SK-N-SH (cell line): ENCODE data around the gene BDKRB2. TPM values are rescaled to one million over a fixed set of nuclear protein-coding genes. Genes with fewer than 3 reads are reported as not detected.

Experiments used
- CTCF ChIA-PET: fragments of 300-600, 350-600 bp; formaldehyde crosslinking; extraction: SDS; loops from one replicate; lab custom pipeline; 2021; lab: Yijun Ruan, JAX
- POLR2A ChIA-PET: fragments of 350-600 bp; sonication (Branson Sonifier 250); formaldehyde crosslinking; extraction: SDS; loops from one replicate; lab custom pipeline; 2020; ENCODE audit warnings: antibody characterized with exemption, inconsistent platforms; lab: Yijun Ruan, JAX
- DNase-seq: peaks from one replicate; pipeline ENCODE4 v3.0.0; 2012
- H2AFZ ChIP-seq: fragments of 200-600 bp; sonication (generic); 2 replicates; pipeline ENCODE4 v1.8.1; 2016; ENCODE audit warnings: antibody characterized with exemption, mild to moderate bottlenecking, low read depth
- H3F3A ChIP-seq: fragments of 200-600 bp; sonication (generic); replicated peaks from 2 replicates; pipeline ENCODE3; 2016; ENCODE audit warnings: antibody characterized with exemption, mild to moderate bottlenecking; ENCODE audit not compliant: insufficient read depth
- H3K27ac ChIP-seq, 2 experiments: fragments of 200-500 bp in 1 of 2; fragments of 200-600 bp in 1 of 2; sonication (Bioruptor generic) in 1 of 2; sonication (generic), shearing (Covaris generic) in 1 of 2; 2 replicates each; pipeline versions ENCODE4 v1.5.1 to v1.6.1; 2014 to 2016; ENCODE audit warnings: low read depth in 2 of 2, inconsistent platforms in 1 of 2, low read length in 1 of 2, mild to moderate bottlenecking in 1 of 2, mixed read lengths in 1 of 2
- H3K27me3 ChIP-seq: fragments of 200-600 bp; sonication (generic), shearing (Covaris generic); 2 replicates; pipeline ENCODE4 v1.6.1; 2016; ENCODE audit warnings: mixed run types; ENCODE audit not compliant: insufficient read depth
- H3K36me3 ChIP-seq, 2 experiments: fragments of 200-500 bp in 1 of 2; fragments of 200-600 bp in 1 of 2; sonication (Bioruptor generic) in 1 of 2; sonication (generic) in 1 of 2; replicated peaks in 1 of 2; 2 replicates each; pipeline versions ENCODE3 to v1.5.1; 2014 to 2016; ENCODE audit warnings: low read length in 1 of 2, mild to moderate bottlenecking in 1 of 2; ENCODE audit not compliant: insufficient read depth in 2 of 2, control insufficient read depth in 1 of 2
- H3K4me1 ChIP-seq, 2 experiments: fragments of 200-500 bp in 1 of 2; fragments of 200-600 bp in 1 of 2; sonication (Bioruptor generic) in 1 of 2; sonication (generic), shearing (Covaris generic) in 1 of 2; 2 replicates each; pipeline versions ENCODE4 v1.5.1 to v1.6.1; 2014 to 2016; ENCODE audit warnings: low read depth in 1 of 2, low read length in 1 of 2, mixed run types in 1 of 2; ENCODE audit not compliant: insufficient read depth in 2 of 2, control insufficient read depth in 1 of 2
- H3K4me2 ChIP-seq: fragments of 200-600 bp; sonication (generic), shearing (Covaris generic); 2 replicates; pipeline ENCODE4 v1.6.1; 2017; ENCODE audit warnings: mixed run types
- H3K4me3 ChIP-seq, 2 experiments: fragments of 200-500 bp in 1 of 2; fragments of 200-600 bp in 1 of 2; sonication (Bioruptor generic) in 1 of 2; sonication (generic), shearing (Covaris generic) in 1 of 2; 2 replicates each; pipeline versions ENCODE4 v1.5.1 to v1.8.1; 2014 to 2016; ENCODE audit warnings: low read depth in 2 of 2, inconsistent platforms in 1 of 2, low read length in 1 of 2, mild to moderate bottlenecking in 1 of 2, mixed read lengths in 1 of 2, moderate library complexity in 1 of 2
- H3K79me2 ChIP-seq: fragments of 200-600 bp; sonication (generic); 2 replicates; pipeline ENCODE4 v1.8.1; 2017; ENCODE audit warnings: mild to moderate bottlenecking; ENCODE audit not compliant: insufficient read depth
- H3K9ac ChIP-seq: fragments of 200-600 bp; sonication (generic); 2 replicates; pipeline ENCODE4 v1.6.1; 2017; ENCODE audit warnings: mixed run types
- H3K9me2 ChIP-seq: fragments of 200-600 bp; sonication (generic); 2 replicates; pipeline ENCODE4 v1.6.1; 2017; ENCODE audit warnings: mixed run types
- H3K9me3 ChIP-seq: fragments of 200-600 bp; sonication (generic); 2 replicates; pipeline ENCODE4 v1.6.1; 2017; ENCODE audit warnings: mixed run types, mild to moderate bottlenecking, moderate library complexity
- H4K20me1 ChIP-seq: fragments of 200-600 bp; sonication (generic); 2 replicates; pipeline ENCODE4 v1.6.1; 2017; ENCODE audit warnings: mild to moderate bottlenecking, mixed run types; ENCODE audit not compliant: insufficient read depth
- CHD2 ChIP-seq: fragments of 150-350 bp; IDR thresholded peaks from 2 replicates; pipeline ENCODE4 v1.6.1; 2018; ENCODE audit warnings: low read length; ENCODE audit not compliant: partially characterized antibody
- EZH2phosphoT487 ChIP-seq: fragments of 200-600 bp; sonication (generic); IDR thresholded peaks from 2 replicates; pipeline ENCODE4 v1.6.1; 2017; ENCODE audit warnings: low read depth, mixed run types, mild to moderate bottlenecking, antibody characterized with exemption, moderate library complexity, borderline replicate concordance
- FOSL2 ChIP-seq: IDR thresholded peaks from 2 replicates; pipeline ENCODE4 v1.4.0; 2012; ENCODE audit warnings: low read depth, mild to moderate bottlenecking, moderate library complexity, borderline replicate concordance
- FOXM1 ChIP-seq: IDR thresholded peaks from 2 replicates; pipeline ENCODE4 v1.4.0; 2012; ENCODE audit warnings: low read depth, mild to moderate bottlenecking
- GATA2 ChIP-seq: sonication (generic); formaldehyde crosslinking; IDR thresholded peaks from 2 replicates; pipeline ENCODE4 v1.5.0; 2020; ENCODE audit warnings: mild to moderate bottlenecking, missing genetic modification reagents
- JUND ChIP-seq: IDR thresholded peaks from 2 replicates; pipeline ENCODE4 v1.4.0; 2012
- MAX ChIP-seq: IDR thresholded peaks from 2 replicates; pipeline ENCODE4 v1.4.0; 2012; ENCODE audit warnings: low read depth
- MXI1 ChIP-seq: IDR thresholded peaks from 2 replicates; pipeline ENCODE4 v1.6.1; 2012; ENCODE audit warnings: mild to moderate bottlenecking, low read depth, low read length, improper control_type of control experiment
- NFIC ChIP-seq: IDR thresholded peaks from 2 replicates; pipeline ENCODE4 v1.4.0; 2012; ENCODE audit warnings: borderline replicate concordance
- NRF1 ChIP-seq: IDR thresholded peaks from 2 replicates; pipeline ENCODE4 v1.6.1; 2012; ENCODE audit warnings: low read depth, mild to moderate bottlenecking, low read length
- RAD21 ChIP-seq: IDR thresholded peaks from 2 replicates; pipeline ENCODE4 v1.6.1; 2012; ENCODE audit warnings: mild to moderate bottlenecking, low read length
- RCOR1 ChIP-seq: fragments of 150-350 bp; IDR thresholded peaks from 2 replicates; pipeline ENCODE4 v1.6.1; 2017; ENCODE audit warnings: antibody characterized with exemption, low read length
- RFX5 ChIP-seq: IDR thresholded peaks from 2 replicates; pipeline ENCODE4 v1.6.1; 2012; ENCODE audit warnings: mild to moderate bottlenecking, improper control_type of control experiment, low read length
- SIN3A ChIP-seq: IDR thresholded peaks from 2 replicates; pipeline ENCODE4 v1.6.1; 2012; ENCODE audit warnings: low read depth, mild to moderate bottlenecking, low read length, moderate library complexity, borderline replicate concordance
- SMC3 ChIP-seq: IDR thresholded peaks from 2 replicates; pipeline ENCODE4 v1.6.1; 2012; ENCODE audit warnings: low read depth, low read length, improper control_type of control experiment
- TEAD4 ChIP-seq: IDR thresholded peaks from 2 replicates; pipeline ENCODE4 v1.4.0; 2012; ENCODE audit warnings: mild to moderate bottlenecking, borderline replicate concordance; ENCODE audit not compliant: insufficient read depth
- USF1 ChIP-seq: IDR thresholded peaks from 2 replicates; pipeline ENCODE4 v1.4.0; 2012; ENCODE audit warnings: low read depth, borderline replicate concordance
- YY1 ChIP-seq: IDR thresholded peaks from 2 replicates; pipeline ENCODE4 v1.4.0; 2012; ENCODE audit warnings: low read depth, mild to moderate bottlenecking
- WGBS: methylation state at CpG from one replicate; pipeline ENCODE4 v1.1.6; 2017; ENCODE audit warnings: low lambda C conversion rate; 5-methylcytosine and 5-hydroxymethylcytosine counted together
- polyA plus RNA-seq, 3 experiments: library from polyadenylated mRNA; depleted of rRNA; stranded (reverse); fragments of >200 nt; gene quantifications; 2 replicates each; pipeline ENCODE4 v1.2.3, GENCODE V29; 2012
- TF ChIP-seq, protein P1 (sequence below): fragments of 200-600 bp; sonication (generic); IDR thresholded peaks from 2 replicates; pipeline ENCODE4 v1.6.1; 2017; ENCODE audit warnings: antibody characterized with exemption, mild to moderate bottlenecking, moderate library complexity
- TF ChIP-seq, protein P2 (sequence below): IDR thresholded peaks from 2 replicates; pipeline ENCODE4 v1.4.0; 2012; ENCODE audit warnings: low read depth, borderline replicate concordance
- TF ChIP-seq, protein P3 (sequence below): fragments of 150-350 bp; IDR thresholded peaks from 2 replicates; pipeline ENCODE4 v1.6.1; 2017; ENCODE audit warnings: antibody characterized with exemption, low read length, low read depth, borderline replicate concordance

BDKRB2 gene
- polyA plus RNA-seq, 1 of the 3 experiments (the other 2 are of a cell fraction): 4.8 TPM

- TF ChIP-seq SMC3 (no peak), NRF1 (no peak)
These were observed 43.7 kb upstream of the BDKRB2 start (continued) for GRCh38 chr14:96160913-96161310.

DNA sequence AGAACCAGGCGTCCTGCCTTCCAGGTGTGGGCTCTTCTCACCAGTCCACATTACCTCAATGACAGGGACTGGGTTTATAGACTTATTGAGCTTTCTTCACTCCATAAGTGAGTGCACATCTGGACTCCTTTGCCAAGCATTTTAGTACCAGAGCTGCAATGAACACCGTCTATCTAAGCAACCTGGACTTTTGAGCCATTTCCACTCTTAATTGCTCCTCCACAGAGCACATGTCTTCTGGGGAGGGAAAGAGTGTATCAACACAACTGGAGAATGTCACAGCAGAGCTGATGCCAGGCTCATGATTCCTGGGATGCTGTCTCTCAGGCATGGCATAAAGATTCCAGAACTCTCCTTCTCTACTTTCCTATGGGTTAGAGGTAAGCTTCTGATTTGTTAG is 43.0 kb upstream of the BDKRB2 start:
- H3K4me1 ChIP-seq: peaks cover 4 to 19% of the 10 kb centered on the region in 2 experiments; a peak in 2 of 4 replicates
- no peak overlapping the region for H3K4me3 ChIP-seq
- H3F3A ChIP-seq: no peaks in the 10 kb centered on the region
- no peak overlapping the region for H3K9ac ChIP-seq
- CTCF ChIA-PET: interaction anchor here (0.8 to 1.7 kb wide), 2 partner anchors 24 to 115 kb away, joined by 3 read pairs; no protein-coding TSS in a partner anchor
- POLR2A ChIA-PET: no interaction called here
- no peaks in the 10 kb centered on the region for H4K20me1 ChIP-seq
- 54% methylated on average over 2 of the region's 2 CpGs for WGBS
- H3K4me2 ChIP-seq: no peak overlapping the region
- H3K36me3 ChIP-seq: no peaks in the 10 kb centered on the region
- H3K27ac ChIP-seq: no peak overlapping the region
- H3K27me3 ChIP-seq: no peaks in the 10 kb centered on the region
- no peaks in the 10 kb centered on the region for H3K9me2 ChIP-seq
- TF ChIP-seq RCOR1 (no peak), NFIC (no peak), MXI1 (no peak), FOXM1 (no peak), TEAD4 (no peak), RAD21 (no peak)
- DNase-seq: no peak
- H3K9me3 ChIP-seq: no peaks in the 10 kb centered on the region
- H3K79me2 ChIP-seq: no peaks in the 10 kb centered on the region
- no peak overlapping the region for H2AFZ ChIP-seq

- ChIA-PET POLR2A (no interaction called here), CTCF (interaction anchor here (0.8 to 1.7 kb wide), 2 partner anchors 23 to 114 kb away, joined by 3 read pairs; no protein-coding TSS in a partner anchor)
- Histone ChIP-seq H3K27me3 (no peaks in the 10 kb centered on the region), H3K79me2 (no peaks in the 10 kb centered on the region), H3K9ac (no peak overlapping the region), H3K9me2 (no peaks in the 10 kb centered on the region), H3K27ac (no peak overlapping the region), H4K20me1 (no peaks in the 10 kb centered on the region), H3K9me3 (no peaks in the 10 kb centered on the region), H3K36me3 (no peaks in the 10 kb centered on the region), H3K4me1 (peaks cover 4 to 18% of the 10 kb centered on the region in 2 experiments; a peak in 2 of 4 replicates), H3F3A (no peaks in the 10 kb centered on the region), H3K4me3 (no peak overlapping the region), H2AFZ (no peak overlapping the region), H3K4me2 (no peak overlapping the region)
- WGBS: 84% methylated on average over 6 of the region's 6 CpGs
- DNase-seq: no peak
- TF ChIP-seq SIN3A (no peak), USF1 (no peak), MAX (no peak), JUND (no peak), GATA2 (CRISPR knock-in tag) (no peak), NRF1 (no peak), RFX5 (no peak), TEAD4 (no peak), YY1 (no peak), MXI1 (no peak), EZH2phosphoT487 (no peak), FOSL2 (no peak), RCOR1 (no peak), CHD2 (no peak)
- TF ChIP-seq, protein P1, sequence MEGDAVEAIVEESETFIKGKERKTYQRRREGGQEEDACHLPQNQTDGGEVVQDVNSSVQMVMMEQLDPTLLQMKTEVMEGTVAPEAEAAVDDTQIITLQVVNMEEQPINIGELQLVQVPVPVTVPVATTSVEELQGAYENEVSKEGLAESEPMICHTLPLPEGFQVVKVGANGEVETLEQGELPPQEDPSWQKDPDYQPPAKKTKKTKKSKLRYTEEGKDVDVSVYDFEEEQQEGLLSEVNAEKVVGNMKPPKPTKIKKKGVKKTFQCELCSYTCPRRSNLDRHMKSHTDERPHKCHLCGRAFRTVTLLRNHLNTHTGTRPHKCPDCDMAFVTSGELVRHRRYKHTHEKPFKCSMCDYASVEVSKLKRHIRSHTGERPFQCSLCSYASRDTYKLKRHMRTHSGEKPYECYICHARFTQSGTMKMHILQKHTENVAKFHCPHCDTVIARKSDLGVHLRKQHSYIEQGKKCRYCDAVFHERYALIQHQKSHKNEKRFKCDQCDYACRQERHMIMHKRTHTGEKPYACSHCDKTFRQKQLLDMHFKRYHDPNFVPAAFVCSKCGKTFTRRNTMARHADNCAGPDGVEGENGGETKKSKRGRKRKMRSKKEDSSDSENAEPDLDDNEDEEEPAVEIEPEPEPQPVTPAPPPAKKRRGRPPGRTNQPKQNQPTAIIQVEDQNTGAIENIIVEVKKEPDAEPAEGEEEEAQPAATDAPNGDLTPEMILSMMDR: no peak
- TF ChIP-seq, protein P2, sequence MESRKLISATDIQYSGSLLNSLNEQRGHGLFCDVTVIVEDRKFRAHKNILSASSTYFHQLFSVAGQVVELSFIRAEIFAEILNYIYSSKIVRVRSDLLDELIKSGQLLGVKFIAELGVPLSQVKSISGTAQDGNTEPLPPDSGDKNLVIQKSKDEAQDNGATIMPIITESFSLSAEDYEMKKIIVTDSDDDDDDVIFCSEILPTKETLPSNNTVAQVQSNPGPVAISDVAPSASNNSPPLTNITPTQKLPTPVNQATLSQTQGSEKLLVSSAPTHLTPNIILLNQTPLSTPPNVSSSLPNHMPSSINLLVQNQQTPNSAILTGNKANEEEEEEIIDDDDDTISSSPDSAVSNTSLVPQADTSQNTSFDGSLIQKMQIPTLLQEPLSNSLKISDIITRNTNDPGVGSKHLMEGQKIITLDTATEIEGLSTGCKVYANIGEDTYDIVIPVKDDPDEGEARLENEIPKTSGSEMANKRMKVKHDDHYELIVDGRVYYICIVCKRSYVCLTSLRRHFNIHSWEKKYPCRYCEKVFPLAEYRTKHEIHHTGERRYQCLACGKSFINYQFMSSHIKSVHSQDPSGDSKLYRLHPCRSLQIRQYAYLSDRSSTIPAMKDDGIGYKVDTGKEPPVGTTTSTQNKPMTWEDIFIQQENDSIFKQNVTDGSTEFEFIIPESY: no peak
- TF ChIP-seq, protein P3, sequence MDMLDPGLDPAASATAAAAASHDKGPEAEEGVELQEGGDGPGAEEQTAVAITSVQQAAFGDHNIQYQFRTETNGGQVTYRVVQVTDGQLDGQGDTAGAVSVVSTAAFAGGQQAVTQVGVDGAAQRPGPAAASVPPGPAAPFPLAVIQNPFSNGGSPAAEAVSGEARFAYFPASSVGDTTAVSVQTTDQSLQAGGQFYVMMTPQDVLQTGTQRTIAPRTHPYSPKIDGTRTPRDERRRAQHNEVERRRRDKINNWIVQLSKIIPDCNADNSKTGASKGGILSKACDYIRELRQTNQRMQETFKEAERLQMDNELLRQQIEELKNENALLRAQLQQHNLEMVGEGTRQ: no peak
These were observed 42.4 kb upstream of the BDKRB2 start for GRCh38 chr14:96162265-96162664.
